Duodenal mucosa (tissue), 2 donors: ENCODE data around the gene PRRC2A.

ENCODE experiments used
- H3K27ac ChIP-seq: one replicate; pipeline ENCODE4 v1.7.0; 2013; ENCODE audit warnings: low read depth, low read length
- H3K27me3 ChIP-seq, 2 donors: one replicate each; pipeline ENCODE4 v1.7.0; 2013; ENCODE audit warnings: low read length in 2 of 2, control low read depth in 1 of 2; ENCODE audit not compliant: insufficient read depth in 2 of 2, control insufficient read depth in 1 of 2
- H3K36me3 ChIP-seq, 2 donors: one replicate each; pipeline ENCODE4 v1.7.0; 2013; ENCODE audit warnings: low read length in 2 of 2, control low read depth in 1 of 2; ENCODE audit not compliant: insufficient read depth in 2 of 2, control insufficient read depth in 1 of 2
- H3K4me1 ChIP-seq, 2 donors: one replicate each; pipeline ENCODE4 v1.7.0; 2013; ENCODE audit warnings: low read length in 2 of 2, control low read depth in 1 of 2; ENCODE audit not compliant: insufficient read depth in 2 of 2, control insufficient read depth in 1 of 2
- H3K4me3 ChIP-seq, 2 donors: one replicate each; pipeline ENCODE4 v1.7.0; 2013; ENCODE audit warnings: low read length in 2 of 2, low read depth in 1 of 2
- H3K9ac ChIP-seq, 2 donors: one replicate each; pipeline ENCODE4 v1.7.0; 2013; ENCODE audit warnings: low read length in 2 of 2, low read depth in 1 of 2
- H3K9me3 ChIP-seq, 2 donors: one replicate each; pipeline ENCODE4 v1.7.0; 2013; ENCODE audit warnings: low read length in 2 of 2, control low read depth in 1 of 2; ENCODE audit not compliant: control insufficient read depth in 1 of 2

Gene PRRC2A

DNA sequence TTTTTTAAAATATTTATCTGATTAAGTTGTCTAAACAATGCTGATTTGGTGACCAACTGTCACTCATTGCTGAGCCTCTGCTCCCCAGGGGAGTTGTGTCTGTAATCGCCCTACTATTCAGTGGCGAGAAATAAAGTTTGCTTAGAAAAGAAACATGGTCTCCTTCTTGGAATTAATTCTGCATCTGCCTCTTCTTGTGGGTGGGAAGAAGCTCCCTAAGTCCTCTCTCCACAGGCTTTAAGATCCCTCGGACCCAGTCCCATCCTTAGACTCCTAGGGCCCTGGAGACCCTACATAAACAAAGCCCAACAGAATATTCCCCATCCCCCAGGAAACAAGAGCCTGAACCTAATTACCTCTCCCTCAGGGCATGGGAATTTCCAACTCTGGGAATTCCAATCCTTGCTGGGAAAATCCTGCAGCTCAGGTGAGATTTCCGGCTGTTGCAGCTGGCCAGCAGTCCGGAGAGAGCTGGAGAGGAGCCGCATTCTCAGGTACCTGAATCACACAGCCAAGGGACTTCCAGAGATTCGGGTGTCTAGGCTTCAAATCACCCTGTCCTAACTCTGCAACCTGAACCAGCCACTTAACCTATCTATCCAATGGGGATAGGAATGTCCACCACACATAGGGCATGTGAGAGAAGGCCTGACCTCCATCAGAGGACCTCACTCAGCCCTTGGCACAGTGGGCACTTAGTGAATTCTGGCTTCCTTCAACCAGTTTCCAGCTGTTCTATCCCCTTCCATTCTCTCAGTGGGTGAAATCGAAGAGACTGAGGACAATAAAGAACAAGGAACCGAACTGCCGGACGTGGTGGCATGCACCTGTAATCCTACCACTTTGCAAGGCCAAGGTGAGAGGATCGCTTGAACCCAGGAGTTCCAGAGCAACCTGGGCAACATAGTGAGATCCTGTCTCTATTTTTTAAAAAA is 42.1 kb upstream of the PRRC2A start:
- peaks cover 5% of the 10 kb centered on the region in 2 donors for H3K27me3 ChIP-seq
- H3K4me3 ChIP-seq = no peak overlapping the region
- H3K36me3 ChIP-seq = no peaks in the 10 kb centered on the region
- no peaks in the 10 kb centered on the region for H3K9me3 ChIP-seq
- no peak overlapping the region for H3K27ac ChIP-seq
- no peak overlapping the region for H3K9ac ChIP-seq
- H3K4me1 ChIP-seq = peaks cover 17% of the 10 kb centered on the region in 2 donors

DNA sequence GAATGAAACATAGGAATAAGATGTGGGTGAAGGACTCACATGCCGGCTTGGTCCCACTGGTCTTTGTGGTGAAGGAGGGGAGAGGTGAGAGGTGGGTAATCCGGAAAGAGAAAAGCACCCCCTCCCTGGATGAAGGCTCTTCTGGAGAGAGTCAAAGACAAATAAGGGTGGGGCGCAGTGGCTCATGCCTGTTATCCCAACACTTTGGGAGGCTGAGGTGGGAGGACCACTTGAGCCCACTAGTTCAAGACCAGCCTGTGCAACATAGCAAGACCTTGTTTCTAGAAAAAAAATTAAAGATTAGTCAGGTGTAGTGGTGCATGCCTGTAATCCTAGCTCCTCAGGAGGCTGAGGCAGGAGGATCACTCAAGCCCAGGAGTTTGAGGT is 41.4 kb upstream of the PRRC2A start:
- peaks cover 17% of the 10 kb centered on the region in 2 donors for H3K4me1 ChIP-seq
- H3K27me3 ChIP-seq = peaks cover 5% of the 10 kb centered on the region in 2 donors
- no peaks in the 10 kb centered on the region for H3K36me3 ChIP-seq
- H3K4me3 ChIP-seq = no peak overlapping the region
- no peaks in the 10 kb centered on the region for H3K9me3 ChIP-seq
- H3K9ac ChIP-seq = no peak overlapping the region
- no peak overlapping the region for H3K27ac ChIP-seq

DNA sequence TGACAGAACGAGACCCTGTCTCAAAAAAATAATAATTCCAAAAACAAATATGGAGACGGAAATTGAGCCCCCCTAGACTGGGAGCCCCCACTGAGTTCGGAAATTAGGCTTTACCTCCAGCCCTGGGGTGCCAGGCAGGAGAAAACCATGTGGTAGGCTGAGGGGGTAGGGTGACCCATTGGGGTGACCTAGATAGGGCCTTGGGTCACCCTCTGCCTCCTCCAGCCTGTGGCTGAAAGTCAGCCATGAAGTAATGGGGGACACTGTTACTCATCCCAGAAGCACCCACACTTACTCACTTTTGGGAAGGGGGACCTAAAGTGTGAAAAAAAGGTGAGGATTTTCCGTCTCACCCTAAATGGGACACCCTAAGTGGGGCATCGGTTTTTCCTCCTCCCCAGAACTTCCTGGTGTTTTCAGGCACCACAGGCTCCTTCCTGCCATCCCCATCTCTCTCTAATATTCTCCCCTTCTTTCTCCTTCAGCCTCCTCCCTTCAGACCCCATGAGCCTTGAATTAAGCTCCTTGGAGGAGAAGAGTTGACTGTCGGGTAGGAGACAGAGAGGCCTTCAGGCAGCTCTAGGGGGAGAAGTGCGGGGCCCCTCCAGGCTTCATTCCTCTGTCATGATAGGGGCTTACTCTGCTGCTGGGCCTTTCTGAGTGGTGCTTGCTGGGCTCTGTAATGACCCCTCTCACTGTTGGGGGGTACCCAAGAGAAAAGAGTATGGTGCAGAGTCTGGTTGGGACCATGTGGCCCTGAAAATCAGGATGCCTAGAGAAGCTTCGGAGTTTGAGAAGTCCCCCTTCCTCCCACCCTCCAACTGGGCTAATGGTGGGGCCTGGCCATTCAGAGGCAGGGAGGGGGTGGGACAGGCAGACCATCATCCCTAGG is 40.7 kb upstream of the PRRC2A start:
- peak overlapping the region; percentile 25 to 91 for H3K4me3 ChIP-seq
- no peaks in the 10 kb centered on the region for H3K9me3 ChIP-seq
- peak overlapping the region; percentile 71 to 99 for H3K9ac ChIP-seq
- H3K36me3 ChIP-seq = no peaks in the 10 kb centered on the region
- no peak overlapping the region for H3K27ac ChIP-seq
- peaks cover 17% of the 10 kb centered on the region in 2 donors for H3K4me1 ChIP-seq
- peaks cover 5% of the 10 kb centered on the region in 2 donors for H3K27me3 ChIP-seq

DNA sequence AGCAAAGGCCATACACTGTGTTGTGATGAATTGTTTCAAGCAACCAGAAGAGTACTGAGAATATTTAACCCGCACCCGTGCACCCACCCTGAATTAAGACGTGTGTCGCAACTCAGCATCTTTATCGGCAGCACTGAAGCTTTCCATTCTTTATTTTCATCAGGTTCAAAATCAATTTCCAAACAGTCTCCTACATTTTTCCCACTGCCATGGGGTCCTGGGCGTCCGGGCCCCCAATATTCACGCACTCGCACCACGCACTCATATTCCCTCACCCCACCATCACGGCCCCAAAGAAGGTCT is 40.1 kb upstream of the PRRC2A start:
- H3K36me3 ChIP-seq = no peaks in the 10 kb centered on the region
- no peaks in the 10 kb centered on the region for H3K9me3 ChIP-seq
- no peak overlapping the region for H3K27ac ChIP-seq
- peak overlapping the region; percentile 71 to 99 for H3K9ac ChIP-seq
- peak overlapping the region; percentile 91 to 92 for H3K4me3 ChIP-seq
- peaks cover 17 to 18% of the 10 kb centered on the region in 2 donors for H3K4me1 ChIP-seq
- H3K27me3 ChIP-seq = peaks cover 4 to 5% of the 10 kb centered on the region in 2 donors

DNA sequence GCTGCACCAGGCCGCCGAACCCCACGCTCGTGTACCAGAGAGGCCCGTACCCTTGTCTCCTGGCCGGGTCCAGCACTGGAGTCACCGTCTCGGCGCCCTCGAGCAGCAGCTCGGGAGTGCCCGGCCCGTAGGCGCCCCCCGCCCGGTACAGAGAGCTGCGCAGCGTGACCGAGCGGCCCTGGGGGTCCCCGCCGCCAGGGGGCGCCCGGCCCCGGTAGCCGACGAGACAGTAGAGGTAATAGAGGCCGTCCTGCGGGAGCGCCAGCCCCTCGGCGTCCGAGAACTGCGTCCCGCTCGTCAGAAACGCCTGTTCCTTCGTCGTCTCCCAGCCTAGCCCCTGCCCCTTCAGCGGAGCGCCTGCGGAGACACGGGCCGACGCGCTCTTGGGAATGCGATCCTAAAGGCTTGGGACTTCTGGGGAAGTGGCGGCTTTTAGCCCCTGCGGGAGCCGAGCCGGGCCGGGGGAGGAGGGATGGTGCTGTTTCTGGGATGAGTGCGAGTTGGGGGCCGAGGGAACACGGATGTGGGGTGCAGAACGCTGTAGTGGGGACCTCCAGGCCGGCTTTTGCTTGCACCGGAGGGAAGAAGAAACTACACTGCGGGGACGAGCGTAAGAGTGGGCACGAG is 39.6 kb upstream of the PRRC2A start:
- Histone ChIP-seq H3K9me3 (no peaks in the 10 kb centered on the region), H3K4me3 (peak overlapping the region; percentile 91 to 92), H3K27me3 (peaks cover 0 to 5% of the 10 kb centered on the region in 2 donors), H3K36me3 (no peaks in the 10 kb centered on the region), H3K9ac (peak overlapping the region; percentile 71 to 99), H3K27ac (peak overlapping the region; percentile 64), H3K4me1 (peaks cover 17 to 23% of the 10 kb centered on the region in 2 donors)

DNA sequence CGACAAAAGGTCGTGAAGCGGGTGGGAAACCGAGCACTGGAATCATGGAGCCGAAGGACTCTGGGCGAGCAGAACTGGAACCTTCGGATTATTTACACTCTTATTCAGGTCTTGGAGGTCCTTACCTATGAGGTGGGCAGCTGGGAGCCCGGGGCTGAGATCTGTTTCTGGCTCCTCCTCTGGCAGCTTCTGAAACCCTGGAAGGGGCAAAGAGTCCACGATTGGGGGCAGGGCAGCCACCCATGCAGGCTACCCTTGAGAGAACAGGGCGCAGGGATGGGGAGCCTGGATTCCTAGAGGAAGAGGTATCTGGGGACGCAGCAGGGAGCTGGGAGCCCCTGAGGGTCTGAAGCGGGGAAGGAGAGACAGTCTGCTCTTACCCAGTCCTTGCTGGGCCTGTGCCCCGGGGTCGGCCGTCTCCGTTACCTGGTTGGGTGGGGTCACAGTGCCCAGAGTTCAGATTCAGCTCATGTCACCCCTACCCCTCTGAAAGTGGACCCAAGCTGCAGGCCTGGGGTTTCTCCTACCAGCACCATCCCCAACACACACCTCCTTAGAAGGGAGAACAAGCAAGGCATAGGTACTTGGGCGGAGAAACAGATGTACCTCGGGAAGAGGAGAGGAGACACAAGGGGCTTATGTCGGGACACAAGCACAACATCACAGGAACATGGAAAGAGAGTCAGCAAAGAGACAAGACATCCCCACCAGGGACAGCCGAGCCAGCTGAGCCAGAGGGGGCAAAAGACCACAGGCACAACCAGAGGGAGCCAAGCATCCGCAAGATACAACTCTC is 38.9 kb upstream of the PRRC2A start:
- Histone ChIP-seq H3K27me3 (peaks cover 0 to 5% of the 10 kb centered on the region in 2 donors), H3K4me3 (peak overlapping the region; percentile 91 to 92), H3K36me3 (no peaks in the 10 kb centered on the region), H3K4me1 (peaks cover 17 to 28% of the 10 kb centered on the region in 2 donors), H3K27ac (peak overlapping the region; percentile 64), H3K9ac (peak overlapping the region; percentile 71 to 99), H3K9me3 (no peaks in the 10 kb centered on the region)

DNA sequence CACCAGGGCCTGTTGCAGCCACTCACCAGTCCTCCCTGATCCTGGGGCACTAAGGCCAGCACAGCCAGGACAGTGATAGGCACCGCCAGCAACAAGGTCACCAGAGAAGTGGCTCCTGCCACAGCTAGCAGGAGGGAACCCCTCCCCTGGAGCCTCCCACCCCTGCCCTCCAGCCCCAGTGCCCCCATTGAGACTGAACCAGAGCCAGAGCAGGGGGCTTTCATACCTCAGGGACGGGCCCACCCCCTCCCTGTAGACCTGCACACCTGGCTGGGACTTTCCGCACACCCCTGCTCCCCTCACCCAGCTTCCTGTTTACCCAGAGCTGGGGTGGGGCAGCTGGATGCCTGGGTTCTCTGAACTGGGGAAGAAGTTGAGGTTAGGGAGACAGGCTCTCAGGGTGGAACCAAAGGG is 38.3 kb upstream of the PRRC2A start, which contains the start of gene LTB:
Gene LTB (minus strand): TSS at position 195 of the 414 bp plus-strand sequence. CDS start 7 bp downstream, at position 188.
- H3K4me1 ChIP-seq = peaks cover 17 to 28% of the 10 kb centered on the region in 2 donors
- H3K9me3 ChIP-seq = no peaks in the 10 kb centered on the region
- peaks cover 0 to 5% of the 10 kb centered on the region in 2 donors for H3K27me3 ChIP-seq
- H3K4me3 ChIP-seq = peak within 1 kb of the TSS; percentile 91 to 92
- H3K27ac ChIP-seq = peak within 1 kb of the TSS; percentile 64
- peak within 1 kb of the TSS; percentile 71 to 99 for H3K9ac ChIP-seq
- no peaks in the 10 kb centered on the region for H3K36me3 ChIP-seq

DNA sequence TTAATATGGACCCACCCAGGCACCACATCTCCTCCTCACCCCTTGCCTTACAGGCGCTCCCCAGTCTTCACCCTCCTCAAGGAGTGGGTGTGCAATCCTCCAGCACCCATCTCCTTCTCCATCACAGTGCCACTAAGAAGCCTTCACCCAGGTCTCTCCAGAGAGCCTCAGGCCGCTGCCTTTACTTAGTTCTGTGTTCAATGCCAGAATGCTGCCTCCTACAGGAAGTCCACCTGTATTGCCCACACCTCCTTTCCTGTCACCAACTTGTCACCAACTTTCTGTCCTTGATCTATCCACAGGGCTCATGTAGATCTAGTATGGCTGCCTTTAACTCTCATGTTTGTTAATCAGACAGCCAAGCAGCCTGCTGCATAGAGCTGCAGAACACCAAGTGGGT is 35.0 kb upstream of the PRRC2A start:
- H3K9me3 ChIP-seq = no peaks in the 10 kb centered on the region
- H3K9ac ChIP-seq = no peak overlapping the region
- H3K4me3 ChIP-seq = no peak overlapping the region
- no peak overlapping the region for H3K27ac ChIP-seq
- H3K4me1 ChIP-seq = peaks cover 15 to 29% of the 10 kb centered on the region in 2 donors
- H3K36me3 ChIP-seq = no peaks in the 10 kb centered on the region
- peaks cover 0 to 5% of the 10 kb centered on the region in 2 donors for H3K27me3 ChIP-seq

DNA sequence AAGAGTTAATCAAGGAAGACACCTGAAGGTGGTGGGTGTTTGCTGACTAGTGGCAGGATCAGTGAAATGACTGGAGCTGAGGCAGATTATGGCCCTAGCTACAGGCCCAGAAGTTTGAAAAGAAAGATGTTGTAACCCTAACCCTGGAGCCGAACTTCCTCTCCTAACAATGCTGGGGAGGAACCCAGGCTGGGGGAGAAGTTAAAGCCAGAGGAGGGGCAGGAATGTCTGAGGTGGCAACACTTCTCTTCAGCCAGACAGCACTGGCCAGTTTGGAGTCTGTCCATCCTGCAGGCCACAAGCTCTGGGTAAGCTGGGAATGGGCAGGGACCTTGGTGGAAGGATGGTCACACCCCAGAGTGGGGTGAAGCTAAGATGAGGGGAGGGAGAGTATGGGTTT is 34.5 kb upstream of the PRRC2A start, which contains the start of gene LST1:
Gene LST1 (plus strand): TSS at position 270 of the 400 bp plus-strand sequence. CDS start 1,023 bp downstream, outside the sequence.
- Histone ChIP-seq H3K27me3 (peaks cover 0 to 5% of the 10 kb centered on the region in 2 donors), H3K9me3 (no peaks in the 10 kb centered on the region), H3K36me3 (no peaks in the 10 kb centered on the region), H3K4me1 (peaks cover 12 to 27% of the 10 kb centered on the region in 2 donors), H3K27ac (no peak within 1 kb of the TSS), H3K9ac (peak within 1 kb of the TSS in 1 of 2 donors; percentile 34), H3K4me3 (peak within 1 kb of the TSS; percentile 23 to 45)
